ENCODE measurements around the gene CFAP99.

Gene CFAP99

GRCh38 chr4:2411786-2412510 is 6.8 kb upstream of the CFAP99 start:
- DNase-seq (ENCODE audit: insufficient read length, low spot score) (no peak), FAIRE-seq (no peak)
- TF ChIP-seq POLR2A (IDR thresholded peaks at IDR 0.05; ENCODE audit: low read depth, low read length) = no peak

GRCh38 chr4:2412534-2412884 is 6.2 kb upstream of the CFAP99 start:
- DNase-seq (ENCODE audit: insufficient read length, low spot score) (peak; percentile 45), FAIRE-seq (no peak)
- TF ChIP-seq POLR2A (IDR thresholded peaks at IDR 0.05; ENCODE audit: low read depth, low read length) = no peak

GRCh38 chr4:2412885-2413716 is 5.7 kb upstream of the CFAP99 start:
- no peak for TF ChIP-seq POLR2A (IDR thresholded peaks at IDR 0.05; ENCODE audit: low read depth, low read length)
- FAIRE-seq = peak; percentile 55
- peak; percentile 90 for DNase-seq (ENCODE audit: insufficient read length, low spot score)

DNA sequence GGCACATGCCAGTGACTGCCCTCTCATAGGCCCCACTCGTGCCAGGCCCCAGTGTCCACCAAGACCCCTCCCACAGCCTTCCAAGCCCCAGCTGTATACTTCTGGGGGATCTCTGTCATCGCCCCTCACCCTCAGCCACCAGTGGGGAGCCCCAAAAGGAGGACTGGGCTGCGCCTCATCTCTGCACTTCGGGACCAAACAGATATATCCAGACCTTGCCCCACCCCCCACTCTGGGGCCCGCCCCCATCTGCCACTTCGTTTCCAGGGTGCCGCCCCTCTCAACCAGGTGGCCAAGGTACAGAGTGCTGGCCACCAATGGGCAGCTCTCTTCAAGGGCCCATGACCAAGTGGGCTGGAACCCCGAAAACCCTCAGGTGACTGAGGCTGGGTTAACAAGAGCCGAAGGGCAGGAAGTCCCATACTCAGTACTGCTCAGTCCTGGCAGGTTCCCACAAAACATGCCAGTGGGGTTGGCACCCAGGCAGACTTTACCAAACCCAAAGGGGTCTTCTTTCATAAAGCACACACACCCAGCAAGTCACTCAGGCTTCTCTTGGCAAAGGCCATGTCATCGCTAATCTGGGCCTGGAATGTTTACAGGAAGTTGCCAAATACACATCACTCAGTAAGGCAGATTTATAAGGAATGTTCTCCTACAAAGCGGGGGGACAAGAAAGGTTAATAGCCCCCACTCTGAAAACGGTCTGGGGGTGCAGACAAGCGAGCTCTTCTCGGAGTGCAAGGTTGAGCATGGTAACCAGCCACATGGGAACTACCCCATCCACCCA is 4.7 kb upstream of the CFAP99 start:
- TF ChIP-seq POLR2A (IDR thresholded peaks at IDR 0.05; ENCODE audit: low read depth, low read length) = no peak
- FAIRE-seq = no peak
- no peak for DNase-seq (ENCODE audit: insufficient read length, low spot score)

DNA sequence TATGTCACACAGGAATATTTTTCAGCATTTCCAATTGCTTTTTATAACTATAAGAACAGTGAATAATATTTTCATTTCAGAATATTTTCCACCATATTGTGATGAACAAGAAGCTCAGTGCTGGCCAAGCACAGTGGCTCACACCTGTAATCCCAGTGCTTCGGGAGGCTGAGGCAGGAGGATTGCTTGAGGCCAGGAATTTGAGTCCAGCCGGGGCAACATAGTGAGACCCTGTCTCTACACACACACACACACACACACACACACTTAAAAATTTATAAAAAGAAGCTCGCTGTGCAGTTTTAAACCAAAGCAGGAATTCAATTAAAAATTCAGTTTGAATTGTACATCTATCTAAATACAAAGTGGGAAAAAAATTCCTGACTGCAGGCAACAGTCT is 3.5 kb upstream of the CFAP99 start:
- DNase-seq (ENCODE audit: insufficient read length, low spot score) = no peak
- FAIRE-seq = no peak
- TF ChIP-seq POLR2A (IDR thresholded peaks at IDR 0.05; ENCODE audit: low read depth, low read length) = no peak

GRCh38 chr4:2415881-2416563 is 2.7 kb upstream of the CFAP99 start:
- no peak for DNase-seq (ENCODE audit: insufficient read length, low spot score)
- FAIRE-seq = no peak
- TF ChIP-seq POLR2A (IDR thresholded peaks at IDR 0.05; ENCODE audit: low read depth, low read length) = no peak

- DNase-seq (ENCODE audit: insufficient read length, low spot score) (no peak), FAIRE-seq (no peak)
- TF ChIP-seq POLR2A (IDR thresholded peaks at IDR 0.05; ENCODE audit: low read depth, low read length) = no peak
These were observed 2.1 kb upstream of the CFAP99 start for GRCh38 chr4:2416564-2417225.

DNA sequence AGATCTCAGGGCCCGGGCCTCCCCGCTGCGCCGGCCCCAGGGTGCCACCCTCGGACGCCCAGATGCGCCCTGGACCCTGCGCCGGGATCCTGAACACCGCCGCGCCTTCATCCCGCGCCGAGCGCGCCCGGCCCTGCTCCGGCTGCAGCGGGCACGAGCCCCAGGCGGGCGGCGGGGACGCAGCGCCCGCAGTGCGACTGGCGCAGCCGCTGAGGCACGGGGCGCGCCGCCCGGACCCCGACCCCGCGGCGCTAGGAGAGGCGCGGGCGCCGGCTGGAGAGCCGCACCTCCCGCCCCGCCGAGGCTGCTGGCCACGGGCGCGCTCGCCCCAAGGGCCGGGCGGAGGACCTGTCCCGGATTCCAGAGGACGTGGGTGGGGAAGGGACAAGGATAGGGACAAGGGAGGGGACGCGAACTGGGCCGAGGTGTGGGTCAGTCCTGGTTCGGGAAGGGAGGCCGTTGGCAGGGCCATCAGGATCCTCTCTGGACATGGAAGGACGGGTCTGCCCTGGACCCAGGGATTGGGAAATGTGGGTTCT is 1.5 kb upstream of the CFAP99 start:
- DNase-seq (ENCODE audit: insufficient read length, low spot score) = no peak
- FAIRE-seq = no peak
- no peak for TF ChIP-seq POLR2A (IDR thresholded peaks at IDR 0.05; ENCODE audit: low read depth, low read length)

DNA sequence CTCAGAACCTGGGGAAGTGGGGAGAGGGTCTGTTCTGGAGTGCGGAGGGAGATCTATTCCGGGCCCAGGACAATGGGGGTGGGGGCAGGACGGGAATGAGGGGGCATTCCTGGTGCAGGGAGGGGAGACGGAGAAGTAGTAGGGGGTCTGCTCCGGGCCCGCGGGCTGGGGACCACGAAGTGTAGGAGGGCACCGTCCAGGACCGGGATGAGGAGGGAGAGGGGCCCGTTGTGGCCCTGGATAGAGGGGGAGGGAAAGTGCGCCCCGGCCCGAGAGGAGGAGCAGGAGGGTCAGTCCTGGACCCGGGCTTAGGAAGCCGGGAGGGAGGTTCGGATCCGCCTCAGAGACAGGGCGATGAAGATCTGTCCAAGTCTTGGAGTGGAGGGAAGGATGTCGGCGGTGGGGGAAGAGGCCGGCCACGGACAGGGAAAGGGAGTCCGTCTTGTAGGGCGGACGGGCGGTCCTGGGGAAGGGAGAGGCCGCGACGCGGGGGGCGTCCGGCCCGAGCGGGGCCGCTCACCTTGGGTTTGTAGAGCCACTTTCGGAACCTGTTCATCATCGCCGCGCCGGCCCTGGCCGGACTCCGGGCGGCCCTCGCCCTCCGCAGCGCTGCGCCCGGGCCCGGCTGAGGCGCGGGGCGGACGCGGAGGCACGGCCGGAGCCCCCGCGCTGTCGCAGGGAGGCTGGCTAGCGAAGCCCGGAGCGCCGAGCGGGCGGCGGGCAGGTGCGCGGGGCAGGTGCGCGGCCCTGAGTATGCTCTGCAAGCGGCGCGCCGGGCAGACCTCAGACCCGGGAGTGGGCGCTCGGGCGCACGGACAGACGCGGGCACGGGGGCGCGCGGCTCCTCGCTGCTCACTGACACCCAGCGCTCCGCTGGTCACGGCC is 748 bp upstream of the CFAP99 start, which contains the start of gene ZFYVE28:
Gene ZFYVE28, minus strand, starts transcription at position 881 of the 885 bp plus-strand sequence. Its CDS starts 322 bp downstream, at position 559.
- FAIRE-seq (no peak), DNase-seq (ENCODE audit: insufficient read length, low spot score) (no peak)
- TF ChIP-seq POLR2A (IDR thresholded peaks at IDR 0.05; ENCODE audit: low read depth, low read length) = no peak

- DNase-seq (ENCODE audit: insufficient read length, low spot score) (no peak), FAIRE-seq (no peak)
- TF ChIP-seq POLR2A (IDR thresholded peaks at IDR 0.05; ENCODE audit: low read depth, low read length) = no peak
These were observed 1.1 kb downstream of the CFAP99 start for GRCh38 chr4:2419814-2420213.

- TF ChIP-seq POLR2A (IDR thresholded peaks at IDR 0.05; ENCODE audit: low read depth, low read length) = no peak
- FAIRE-seq (no peak), DNase-seq (ENCODE audit: insufficient read length, low spot score) (no peak)
These were observed 3.2 kb downstream of the CFAP99 start for GRCh38 chr4:2421928-2422327.

DNA sequence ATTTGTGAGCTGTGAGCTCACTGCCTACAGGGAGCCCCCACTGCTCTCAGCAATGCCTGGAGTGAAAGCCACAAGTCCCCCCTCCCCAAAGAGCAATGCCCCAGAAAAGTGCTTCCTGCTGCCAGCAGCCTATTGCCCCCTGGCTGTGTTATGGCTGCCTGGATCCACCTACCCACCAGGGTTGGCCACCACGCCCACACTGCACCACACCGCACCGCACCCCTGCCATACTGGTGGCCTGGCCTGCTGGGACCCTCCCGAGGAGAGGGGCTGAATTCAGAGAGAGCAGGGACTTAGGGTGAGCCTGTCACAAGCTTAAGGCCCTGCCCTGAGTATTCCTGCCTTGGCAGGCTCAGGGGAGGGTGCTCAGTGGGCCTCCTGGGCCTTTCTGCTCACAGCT is 4.3 kb downstream of the CFAP99 start:
- TF ChIP-seq POLR2A (IDR thresholded peaks at IDR 0.05; ENCODE audit: low read depth, low read length) = no peak
- DNase-seq (ENCODE audit: insufficient read length, low spot score) (no peak), FAIRE-seq (no peak)
